HEK293 (cell line): Measurements from ENCODE around the gene CLPX.

Experiments used
- CTCF ChIA-PET: fragments of 350-600 bp; formaldehyde crosslinking; extraction: SDS; loops from one replicate; lab custom pipeline; 2021; ENCODE audit warnings: antibody characterized with exemption; lab: Yijun Ruan, JAX
- POLR2A ChIA-PET: fragments of 300-600 bp; formaldehyde crosslinking; extraction: SDS; loops from one replicate; lab custom pipeline; 2020; ENCODE audit warnings: antibody characterized with exemption, inconsistent platforms; lab: Yijun Ruan, JAX
- H3K27ac ChIP-seq: fragments of 200-500 bp; sonication (Bioruptor generic); 2 replicates; pipeline ENCODE4 v1.5.1; 2014; ENCODE audit warnings: low read depth, low read length, control low read depth, inconsistent platforms; ENCODE audit errors: extremely low read depth
- H3K36me3 ChIP-seq, 2 experiments: fragments of 200-500 bp in 1 of 2; sonication (Bioruptor generic) in 1 of 2; 1 replicate in 1 of 2; 2 replicates in 1 of 2; pipeline ENCODE4 v1.5.1; 2014 to 2017; ENCODE audit warnings: inconsistent platforms in 2 of 2, low read length in 2 of 2; ENCODE audit not compliant: control insufficient read depth in 2 of 2, insufficient read depth in 1 of 2
- H3K4me1 ChIP-seq: fragments of 200-500 bp; sonication (Bioruptor generic); 2 replicates; pipeline ENCODE4 v1.5.1; 2014; ENCODE audit warnings: mild to moderate bottlenecking, low read length, inconsistent platforms; ENCODE audit not compliant: control insufficient read depth, insufficient read depth
- H3K4me3 ChIP-seq: 2 replicates; pipeline ENCODE4 v1.5.1; 2011; ENCODE audit warnings: low read depth, mild to moderate bottlenecking, control low read depth, low read length, moderate library complexity
- H3K9me3 ChIP-seq: fragments of 200-500 bp; sonication (Bioruptor generic); 2 replicates; pipeline ENCODE4 v1.5.1; 2014; ENCODE audit warnings: low read depth, low read length, inconsistent platforms; ENCODE audit not compliant: control insufficient read depth, insufficient read depth
- FEZF1 ChIP-seq: fragments of 450-650 bp; formaldehyde crosslinking; IDR thresholded peaks from 2 replicates; pipeline ENCODE4 v1.5.1; 2016; ENCODE audit warnings: missing biosample characterization, missing genetic modification characterization
- GLIS1 ChIP-seq: fragments of 450-650 bp; formaldehyde crosslinking; IDR thresholded peaks from 2 replicates; pipeline ENCODE4 v1.5.1; 2016; ENCODE audit warnings: missing biosample characterization, missing genetic modification characterization
- KLF10 ChIP-seq: fragments of 450-650 bp; IDR thresholded peaks from 2 replicates; pipeline ENCODE4 v1.5.1; 2018; ENCODE audit warnings: missing biosample characterization, mild to moderate bottlenecking, missing genetic modification characterization
- KLF16 ChIP-seq: fragments of 450-650 bp; formaldehyde crosslinking; IDR thresholded peaks from 2 replicates; pipeline ENCODE4 v1.5.1; 2017; ENCODE audit warnings: missing biosample characterization, missing genetic modification characterization
- PRDM2 ChIP-seq: fragments of 450-650 bp; formaldehyde crosslinking; IDR thresholded peaks from 2 replicates; pipeline ENCODE4 v1.5.1; 2016; ENCODE audit warnings: missing biosample characterization, missing genetic modification characterization, borderline replicate concordance
- SCRT1 ChIP-seq: fragments of 450-650 bp; formaldehyde crosslinking; IDR thresholded peaks from 2 replicates; pipeline ENCODE4 v1.5.1; 2016; ENCODE audit warnings: missing biosample characterization, missing genetic modification characterization, borderline replicate concordance
- ZBTB17 ChIP-seq: fragments of 450-650 bp; formaldehyde crosslinking; IDR thresholded peaks from 2 replicates; pipeline ENCODE4 v1.5.1; 2016; ENCODE audit warnings: missing biosample characterization, missing genetic modification characterization
- ZBTB8A ChIP-seq: fragments of 450-650 bp; formaldehyde crosslinking; IDR thresholded peaks from 2 replicates; pipeline ENCODE4 v1.5.1; 2016; ENCODE audit warnings: missing biosample characterization, missing genetic modification characterization
- ZIC2 ChIP-seq: fragments of 450-650 bp; formaldehyde crosslinking; IDR thresholded peaks from 2 replicates; pipeline ENCODE4 v1.5.1; 2016; ENCODE audit warnings: missing biosample characterization, missing genetic modification characterization
- ZNF140 ChIP-seq: fragments of 450-650 bp; formaldehyde crosslinking; IDR thresholded peaks from 2 replicates; pipeline ENCODE4 v1.5.1; 2016; ENCODE audit warnings: missing biosample characterization, missing genetic modification characterization
- ZNF501 ChIP-seq: fragments of 450-650 bp; formaldehyde crosslinking; IDR thresholded peaks from 2 replicates; pipeline ENCODE4 v1.5.1; 2016; ENCODE audit warnings: missing biosample characterization, missing genetic modification characterization
- ZNF560 ChIP-seq: fragments of 450-650 bp; formaldehyde crosslinking; IDR thresholded peaks from 2 replicates; pipeline ENCODE4 v1.5.1; 2017; ENCODE audit warnings: missing biosample characterization, missing genetic modification characterization, borderline replicate concordance
- ZNF654 ChIP-seq: fragments of 450-650 bp; formaldehyde crosslinking; IDR thresholded peaks from 2 replicates; pipeline ENCODE4 v1.5.1; 2016; ENCODE audit warnings: low read depth, missing biosample characterization, missing genetic modification characterization
- ZNF664 ChIP-seq: fragments of 450-650 bp; formaldehyde crosslinking; IDR thresholded peaks from 2 replicates; pipeline ENCODE4 v1.5.1; 2016; ENCODE audit warnings: missing biosample characterization, missing genetic modification characterization

The CLPX gene

DNA sequence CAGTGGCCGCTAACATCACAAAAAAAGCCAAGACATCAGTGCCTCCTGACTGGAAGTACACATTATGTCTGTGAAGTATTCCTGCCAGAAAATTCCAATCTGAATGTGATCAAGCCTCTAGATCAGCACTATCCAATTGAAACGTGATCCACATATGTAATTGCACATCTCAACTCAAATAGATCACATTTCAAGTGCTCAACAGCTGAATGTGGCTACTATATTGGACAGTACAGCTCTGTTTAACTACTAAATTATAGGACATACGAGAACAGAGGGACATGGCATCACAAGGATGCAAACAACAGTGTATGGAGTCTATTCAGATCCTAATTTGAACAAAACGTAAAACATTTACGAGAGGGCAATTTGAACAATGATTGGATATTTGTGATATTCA is 69.6 kb downstream of the CLPX start (continued):
- TF ChIP-seq PRDM2 (tag by site-specific recombination) (no peak), ZNF501 (tag by site-specific recombination) (0 out of 2 replicates have a peak, but pooled peaks have one; percentile 22), ZBTB8A (tag by site-specific recombination) (no peak), KLF16 (tag by site-specific recombination) (no peak), ZNF140 (no peak), SCRT1 (tag by site-specific recombination) (peak; percentile 76; the same call in 1 of the 2 replicates), KLF10 (tag by site-specific recombination) (no peak), ZNF664 (tag by site-specific recombination) (no peak)

GRCh38 chr15:65115086-65115485 is 70.1 kb downstream of the CLPX start, which contains the start of gene UBAP1L:
TSS of gene UBAP1L (minus strand) at chr15:65115200. CDS start at chr15:65106215, 8,985 bp downstream.
- CTCF ChIA-PET = interaction anchor here (0.7 to 1.5 kb wide), 3 partner anchors 10 to 60 kb away, joined by 3 to 8 read pairs (median 5); no protein-coding TSS in a partner anchor
- H3K4me3 ChIP-seq = no peak within 1 kb of the TSS
- peaks cover 15 to 52% of the 10 kb centered on the region in 2 experiments for H3K36me3 ChIP-seq
- H3K4me1 ChIP-seq = 0 out of 2 replicates have a peak, but pooled peaks cover 2% of the 10 kb centered on the region
- POLR2A ChIA-PET = interaction anchor here (1.1 to 1.3 kb wide), 2 partner anchors 19 to 70 kb away, joined by 3 read pairs; partner anchors contain the start of gene PDCD7
- H3K9me3 ChIP-seq = no peaks in the 10 kb centered on the region
- TF ChIP-seq ZNF654 (tag by site-specific recombination) (no peak), FEZF1 (tag by site-specific recombination) (peak; percentile 16; the same call in 1 of the 2 replicates)
- no peak within 1 kb of the TSS for H3K27ac ChIP-seq

DNA sequence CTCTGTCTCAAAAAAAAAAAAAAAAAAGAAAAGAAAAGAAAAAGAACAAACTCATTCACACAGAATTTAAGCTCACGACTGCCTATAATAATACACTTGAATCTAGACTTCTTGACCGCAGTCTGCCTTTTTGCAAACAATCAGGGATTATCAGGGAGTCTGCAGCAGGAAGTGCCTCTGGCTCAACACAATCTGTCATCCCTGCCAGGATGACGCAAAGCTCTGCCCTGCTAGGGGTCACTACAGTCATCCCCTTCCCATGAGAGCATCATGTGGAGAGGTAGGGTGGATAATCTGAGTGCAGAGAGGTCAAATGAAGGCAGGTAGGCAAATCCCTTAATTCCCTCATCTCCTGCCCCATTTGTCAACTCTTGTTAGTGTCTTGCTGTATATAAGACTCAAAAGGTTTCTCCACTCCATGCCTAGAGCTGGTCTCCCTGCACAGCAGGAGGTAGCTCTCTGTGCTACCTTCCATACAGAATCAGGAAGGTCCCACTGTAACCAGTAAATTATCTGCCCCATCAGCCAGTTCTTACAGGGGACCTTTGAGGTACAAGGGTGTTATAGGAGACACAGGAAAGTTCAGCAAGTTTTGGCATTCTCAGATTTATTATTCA is 74.4 kb downstream of the CLPX start:
- TF ChIP-seq GLIS1 (tag by site-specific recombination) = peak; percentile 35; the same call in 1 of the 2 replicates
- TF ChIP-seq ZIC2 (tag by site-specific recombination) = peak; percentile 40; the same call in 1 of the 2 replicates
- TF ChIP-seq ZNF560 = no peak
- TF ChIP-seq ZBTB17 = peak; percentile 64
- peaks cover 5 to 24% of the 10 kb centered on the region in 2 experiments; a peak in 2 of 3 replicates for H3K36me3 ChIP-seq
- H3K9me3 ChIP-seq = no peaks in the 10 kb centered on the region
- H3K27ac ChIP-seq = no peak overlapping the region
- no peak overlapping the region for H3K4me3 ChIP-seq
- CTCF ChIA-PET = interaction anchor here (0.6 to 2.5 kb wide), 4 partner anchors 9 to 382 kb away, joined by 3 to 12 read pairs (median 4); no protein-coding TSS in a partner anchor
- H3K4me1 ChIP-seq = 0 out of 2 replicates have a peak, but pooled peaks cover 2% of the 10 kb centered on the region
- POLR2A ChIA-PET = no interaction called here
